GM12878 (cell line): ENCODE measurements around the gene SYTL2. TPM values are rescaled to one million over a fixed set of nuclear protein-coding genes. Genes with fewer than 3 reads are reported as not detected.

ENCODE experiments used
- ATAC-seq: fragments of 200-7000 bp; cut with Tn5 transposase; 3 replicates; pipeline ENCODE4 v1.9.1; 2020; ENCODE audit warnings: mild to moderate bottlenecking, moderate library complexity
- BruUV-seq: library from RNA; stranded (reverse); fragments of 400-500 nt; replicated peaks from 2 replicates; lab custom pipeline; 2021; lab: Mats Ljungman, UMichigan
- CTCF ChIA-PET: fragments of 300-600 bp; sonication (Branson Sonifier 250); formaldehyde crosslinking; extraction: SDS; loops from one replicate; lab custom pipeline; 2021; ENCODE audit warnings: inconsistent platforms; lab: Yijun Ruan, JAX
- POLR2A ChIA-PET: fragments of 350-600 bp; formaldehyde crosslinking; extraction: SDS; loops from one replicate; lab custom pipeline; 2021; ENCODE audit warnings: inconsistent platforms; lab: Charles Lee
- RAD21 ChIA-PET: fragments of 300-600 bp; sonication (Branson Sonifier 250); formaldehyde crosslinking; loops from one replicate; lab custom pipeline; 2023; ENCODE audit warnings: antibody characterized with exemption; ENCODE audit not compliant: unreplicated experiment; lab: Charles Lee
- SMC1A ChIA-PET: fragments of 300-600 bp; sonication (Branson Sonifier 250); formaldehyde crosslinking; loops from one replicate; lab custom pipeline; 2023; ENCODE audit not compliant: unreplicated experiment, uncharacterized antibody; lab: Charles Lee
- DNase-seq: peaks from one replicate; pipeline ENCODE4 v3.0.0-alpha.2; 2011; ENCODE audit warnings: low read depth, low spot score
- FAIRE-seq: peaks from 3 replicates; lab custom pipeline; 2011; peaks lifted over from hg19 to GRCh38; lab: Jason Lieb, UNC
- H2AFZ ChIP-seq: 2 replicates; pipeline ENCODE4 v1.6.0; 2011; ENCODE audit warnings: low read depth, low read length, control low read depth; ENCODE audit not compliant: control insufficient read depth
- H3K27ac ChIP-seq: 2 replicates; pipeline ENCODE4 v1.5.1; 2011; ENCODE audit warnings: control low read depth; ENCODE audit not compliant: control insufficient read depth, insufficient read depth
- H3K27me3 ChIP-seq, 2 experiments: replicated peaks in 1 of 2; 2 replicates each; pipeline versions ENCODE4 v1.6.0 to v1.6.1; 2011; ENCODE audit warnings: low read length in 1 of 2; ENCODE audit not compliant: control insufficient read depth in 2 of 2, insufficient read depth in 2 of 2
- H3K36me3 ChIP-seq, 2 experiments: 2 replicates each; pipeline ENCODE4 v1.5.1; 2011; ENCODE audit warnings: low read length in 1 of 2; ENCODE audit not compliant: control insufficient read depth in 2 of 2, insufficient read depth in 2 of 2
- H3K4me1 ChIP-seq: 2 replicates; pipeline ENCODE4 v1.6.1; 2011; ENCODE audit warnings: mild to moderate bottlenecking, low read length, moderate library complexity, mixed read lengths; ENCODE audit not compliant: control insufficient read depth, insufficient read depth
- H3K4me2 ChIP-seq: 2 replicates; pipeline ENCODE4 v1.6.0; 2011; ENCODE audit warnings: control low read depth; ENCODE audit not compliant: control insufficient read depth, insufficient read depth
- H3K4me3 ChIP-seq: fragments of 200-600 bp; sonication (generic); 2 replicates; pipeline ENCODE4 v1.5.1; 2016
- H3K79me2 ChIP-seq: 2 replicates; pipeline ENCODE4 v1.6.0; 2011; ENCODE audit warnings: low read length; ENCODE audit not compliant: control insufficient read depth, insufficient read depth
- H3K9ac ChIP-seq: 2 replicates; pipeline ENCODE4 v1.8.0; 2011; ENCODE audit warnings: low read length, control low read depth, mixed read lengths; ENCODE audit not compliant: control insufficient read depth, insufficient read depth
- H3K9me3 ChIP-seq: replicated peaks from 3 replicates; pipeline ENCODE4 v1.5.1; 2011; ENCODE audit warnings: mild to moderate bottlenecking, low read length; ENCODE audit not compliant: control insufficient read depth, insufficient read depth
- H4K20me1 ChIP-seq: 2 replicates; pipeline ENCODE4 v1.6.0; 2011; ENCODE audit not compliant: control insufficient read depth, insufficient read depth
- CBX5 ChIP-seq: sonication (generic); IDR thresholded peaks from 2 replicates; pipeline ENCODE4 v1.6.1; 2016; ENCODE audit warnings: low read depth, moderate library complexity, mild to moderate bottlenecking, inconsistent platforms
- E2F8 ChIP-seq: fragments of 450-650 bp; IDR thresholded peaks from 2 replicates; pipeline ENCODE4 v1.6.1; 2018; ENCODE audit warnings: mild to moderate bottlenecking, low read depth, moderate library complexity; ENCODE audit not compliant: partially characterized antibody
- HDAC6 ChIP-seq: fragments of 200-600 bp; sonication (generic); IDR thresholded peaks from one replicate; pipeline ENCODE4 v1.8.0; 2017; ENCODE audit warnings: antibody characterized with exemption; ENCODE audit not compliant: unreplicated experiment
- KDM1A ChIP-seq: fragments of 200-600 bp; sonication (generic); IDR thresholded peaks from 2 replicates; pipeline ENCODE4 v1.6.1; 2016; ENCODE audit warnings: borderline replicate concordance
- NRF1 ChIP-seq: conservative IDR thresholded peaks from 2 replicates; pipeline ENCODE4 v1.6.1; 2011; ENCODE audit warnings: mild to moderate bottlenecking, low read depth, low read length, improper control_type of control experiment
- SMC3 ChIP-seq: IDR thresholded peaks from 2 replicates; pipeline ENCODE4 v1.6.1; 2011; ENCODE audit warnings: low read length, improper control_type of control experiment, borderline replicate concordance
- SPI1 ChIP-seq: IDR thresholded peaks from 2 replicates; pipeline ENCODE4 v1.6.1; 2011; ENCODE audit warnings: low read depth, mild to moderate bottlenecking, low read length, moderate library complexity, borderline replicate concordance; ENCODE audit not compliant: insufficient read depth
- STAT3 ChIP-seq: IDR thresholded peaks from 2 replicates; pipeline ENCODE4 v1.6.1; 2011; ENCODE audit warnings: low read depth, low read length, improper control_type of control experiment
- WGBS: methylation state at CpG from one replicate; pipeline ENCODE4 v1.1.6; 2016; ENCODE audit warnings: low lambda C conversion rate; ENCODE audit not compliant: insufficient replicate concordance, insufficient coverage; ENCODE audit errors: missing lambda C conversion rate; 5-methylcytosine and 5-hydroxymethylcytosine counted together
- in situ Hi-C: fragments of 300-500 bp; cut with MboI; formaldehyde crosslinking; loops from 9 replicates; pipeline ENCODE4 v1.14.3; 2018; ENCODE audit warnings: mixed read lengths
- intact Hi-C: fragments of 100-400 bp; cut with micrococcal nuclease; formaldehyde crosslinking; loops from one replicate; pipeline ENCODE4 v1.14.2; 2022; ENCODE audit not compliant: unreplicated experiment
- polyA plus RNA-seq, 11 experiments: library from polyadenylated mRNA; depleted of rRNA in 4 of 11; unstranded in 6 of 11; stranded (reverse) in 5 of 11; fragments of >200 nt; fragmentation: Nextera tagmentation in 4 of 11; fragmentation: Illumina TruSeq in 1 of 11; extraction: Ambion mirVana in 4 of 11; extraction: Trizol in 1 of 11; gene quantifications; 1 replicate in 1 of 11; 2 replicates in 10 of 11; pipeline versions ENCODE4 v1.2.1 to v1.2.3, GENCODE V29; 2011 to 2016; ENCODE audit warnings: inconsistent platforms in 2 of 11, missing spikeins in 2 of 11, low read depth in 1 of 11
- total RNA-seq, 4 experiments: library from RNA; depleted of rRNA in 3 of 4; stranded (reverse); fragments of >200 nt in 3 of 4; fragmentation: Illumina TruSeq in 1 of 4; extraction: Trizol in 1 of 4; gene quantifications; 2 replicates each; pipeline versions ENCODE4 v1.2.1 to v1.2.3, GENCODE V29; 2013 to 2021
- TF ChIP-seq, protein P1 (sequence below): fragments of 450-650 bp; IDR thresholded peaks from 2 replicates; pipeline ENCODE4 v1.6.1; 2017; ENCODE audit warnings: mild to moderate bottlenecking, moderate library complexity

Gene SYTL2
- total and polyA plus RNA-seq, 10 of the 15 experiments (the other 5 are each of a cell fraction or from before 2014, with no cell fraction given): 0.02 to 1.4 (median 0.31) TPM; not detected in 2

DNA sequence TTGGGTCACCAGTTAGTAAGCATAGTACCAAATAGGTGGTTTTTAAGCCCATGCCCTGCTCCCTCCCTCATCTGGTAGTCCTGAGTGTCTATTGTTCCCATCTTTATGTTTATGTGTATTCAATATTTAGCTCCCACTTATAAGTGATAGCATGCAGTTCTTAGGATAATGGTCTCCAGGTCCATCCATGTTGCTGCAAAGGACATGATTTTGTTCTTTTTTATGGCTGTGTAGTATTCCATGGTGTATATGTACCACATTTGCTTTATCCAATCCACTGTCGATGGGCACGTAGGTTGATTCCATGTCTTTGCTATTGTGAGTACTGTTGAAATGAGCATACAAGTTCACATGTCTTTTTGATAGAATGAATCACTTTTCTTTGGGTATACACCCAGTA lies 18.2 kb upstream of the SYTL2 start (continued):
- TF ChIP-seq, protein P1, sequence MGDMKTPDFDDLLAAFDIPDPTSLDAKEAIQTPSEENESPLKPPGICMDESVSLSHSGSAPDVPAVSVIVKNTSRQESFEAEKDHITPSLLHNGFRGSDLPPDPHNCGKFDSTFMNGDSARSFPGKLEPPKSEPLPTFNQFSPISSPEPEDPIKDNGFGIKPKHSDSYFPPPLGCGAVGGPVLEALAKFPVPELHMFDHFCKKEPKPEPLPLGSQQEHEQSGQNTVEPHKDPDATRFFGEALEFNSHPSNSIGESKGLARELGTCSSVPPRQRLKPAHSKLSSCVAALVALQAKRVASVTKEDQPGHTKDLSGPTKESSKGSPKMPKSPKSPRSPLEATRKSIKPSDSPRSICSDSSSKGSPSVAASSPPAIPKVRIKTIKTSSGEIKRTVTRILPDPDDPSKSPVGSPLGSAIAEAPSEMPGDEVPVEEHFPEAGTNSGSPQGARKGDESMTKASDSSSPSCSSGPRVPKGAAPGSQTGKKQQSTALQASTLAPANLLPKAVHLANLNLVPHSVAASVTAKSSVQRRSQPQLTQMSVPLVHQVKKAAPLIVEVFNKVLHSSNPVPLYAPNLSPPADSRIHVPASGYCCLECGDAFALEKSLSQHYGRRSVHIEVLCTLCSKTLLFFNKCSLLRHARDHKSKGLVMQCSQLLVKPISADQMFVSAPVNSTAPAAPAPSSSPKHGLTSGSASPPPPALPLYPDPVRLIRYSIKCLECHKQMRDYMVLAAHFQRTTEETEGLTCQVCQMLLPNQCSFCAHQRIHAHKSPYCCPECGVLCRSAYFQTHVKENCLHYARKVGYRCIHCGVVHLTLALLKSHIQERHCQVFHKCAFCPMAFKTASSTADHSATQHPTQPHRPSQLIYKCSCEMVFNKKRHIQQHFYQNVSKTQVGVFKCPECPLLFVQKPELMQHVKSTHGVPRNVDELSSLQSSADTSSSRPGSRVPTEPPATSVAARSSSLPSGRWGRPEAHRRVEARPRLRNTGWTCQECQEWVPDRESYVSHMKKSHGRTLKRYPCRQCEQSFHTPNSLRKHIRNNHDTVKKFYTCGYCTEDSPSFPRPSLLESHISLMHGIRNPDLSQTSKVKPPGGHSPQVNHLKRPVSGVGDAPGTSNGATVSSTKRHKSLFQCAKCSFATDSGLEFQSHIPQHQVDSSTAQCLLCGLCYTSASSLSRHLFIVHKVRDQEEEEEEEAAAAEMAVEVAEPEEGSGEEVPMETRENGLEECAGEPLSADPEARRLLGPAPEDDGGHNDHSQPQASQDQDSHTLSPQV: no peak
- TF ChIP-seq SPI1: no peak
- no peak for TF ChIP-seq CBX5
- TF ChIP-seq HDAC6: no peak
- TF ChIP-seq SMC3: no peak
- TF ChIP-seq NRF1: no peak

- ChIA-PET SMC1A (no interaction called here), RAD21 (no interaction called here), CTCF (interaction anchor here (0.6 to 1.0 kb wide), 2 partner anchors 61 to 587 kb away, joined by 3 to 4 read pairs; no protein-coding TSS in a partner anchor), POLR2A (interaction anchor here (0.6 kb wide), 1 partner anchor 52 kb away, joined by 3 read pairs; no protein-coding TSS in a partner anchor)
- FAIRE-seq: no peak
- ATAC-seq: no peak
- Histone ChIP-seq H3K9ac (no peak overlapping the region), H3K4me2 (no peak overlapping the region), H2AFZ (no peak overlapping the region), H3K4me3 (no peak overlapping the region), H3K9me3 (no peaks in the 10 kb centered on the region), H3K27ac (no peak overlapping the region), H3K79me2 (no peaks in the 10 kb centered on the region), H3K27me3 (no peaks in the 10 kb centered on the region), H4K20me1 (no peaks in the 10 kb centered on the region), H3K36me3 (no peaks in the 10 kb centered on the region), H3K4me1 (no peaks in the 10 kb centered on the region)
- in situ Hi-C loops (loop anchor here (10.0 kb wide), 1 partner anchor 234 kb away; no protein-coding TSS in a partner anchor), intact Hi-C loops (loop anchor here (5.0 kb wide), 2 partner anchors 136 to 231 kb away; no protein-coding TSS in a partner anchor)
- no peak for DNase-seq
- WGBS: 9% methylated on average over 1 of the region's 1 CpG
- no peak for TF ChIP-seq CBX5
- no peak for TF ChIP-seq KDM1A
- TF ChIP-seq STAT3: no peak
- TF ChIP-seq E2F8: no peak
- BruUV-seq: no TSS peak
These were observed 17.7 kb upstream of the SYTL2 start for GRCh38 chr11:85828640-85828978.
